Stimulated activated CD4-positive, alpha-beta T cell treated with anti-CD3 and anti-CD28 coated beads, Interleukin-4, amount 100 ng/mL, for 48 hours (primary cell): Measurements from ENCODE around the gene ORAI3.
A peak's percentile ranks its signal among the peaks of the same experiment; 100 is the strongest.
"Not testable (repeated sequence)": the region's sequence is repeated elsewhere in the genome, so short reads cannot be mapped to it uniquely, and the experiment has no call there.

Experiments used
- DNase-seq, 2 donors: peaks; one replicate each; pipeline ENCODE4 v3.0.0-alpha.2; 2020; ENCODE audit warnings: low read depth in 2 of 2

ORAI3 gene

DNA sequence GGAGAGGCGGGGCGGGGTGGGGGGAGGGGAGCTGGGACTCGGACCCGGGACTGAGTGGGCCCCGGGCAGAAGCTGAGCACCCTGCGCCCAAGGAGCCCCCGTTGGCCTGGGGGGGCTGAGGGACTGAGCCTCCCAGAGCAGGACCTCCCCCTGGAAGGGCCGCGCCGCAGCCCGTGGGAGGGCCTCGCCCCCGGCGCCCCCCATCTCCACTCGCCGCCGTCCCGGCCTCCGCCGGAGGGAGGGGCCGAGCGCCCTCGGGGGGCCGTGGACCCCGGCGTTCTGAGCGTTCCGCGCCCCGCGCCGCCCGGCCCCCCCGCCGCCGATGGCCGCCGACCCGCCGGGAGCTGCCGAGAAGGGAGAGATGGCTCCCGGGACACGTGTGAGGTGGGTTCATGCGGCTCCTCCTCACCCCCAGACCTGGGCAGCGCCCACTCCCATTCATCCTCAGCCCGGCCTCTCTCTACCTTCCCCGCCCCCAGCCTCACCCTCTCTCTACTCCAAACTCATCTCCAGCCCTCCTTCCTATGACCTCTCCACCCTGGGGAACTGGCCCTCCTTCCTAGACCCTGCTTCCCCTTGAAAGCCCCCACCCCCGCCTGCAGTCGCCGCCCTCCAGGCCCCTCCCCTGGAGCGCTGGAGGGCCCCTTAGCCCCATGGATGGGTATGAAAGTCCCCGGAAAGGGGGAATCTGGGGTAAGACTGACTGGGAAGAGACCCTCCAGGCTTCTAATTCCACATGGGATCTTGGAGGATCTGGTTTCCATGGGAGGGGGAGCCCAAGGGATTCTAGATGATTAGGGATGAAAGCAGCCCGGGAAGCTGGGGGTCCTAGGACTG, 24.6 kb upstream of the ORAI3 start:
- no peak for DNase-seq

DNA sequence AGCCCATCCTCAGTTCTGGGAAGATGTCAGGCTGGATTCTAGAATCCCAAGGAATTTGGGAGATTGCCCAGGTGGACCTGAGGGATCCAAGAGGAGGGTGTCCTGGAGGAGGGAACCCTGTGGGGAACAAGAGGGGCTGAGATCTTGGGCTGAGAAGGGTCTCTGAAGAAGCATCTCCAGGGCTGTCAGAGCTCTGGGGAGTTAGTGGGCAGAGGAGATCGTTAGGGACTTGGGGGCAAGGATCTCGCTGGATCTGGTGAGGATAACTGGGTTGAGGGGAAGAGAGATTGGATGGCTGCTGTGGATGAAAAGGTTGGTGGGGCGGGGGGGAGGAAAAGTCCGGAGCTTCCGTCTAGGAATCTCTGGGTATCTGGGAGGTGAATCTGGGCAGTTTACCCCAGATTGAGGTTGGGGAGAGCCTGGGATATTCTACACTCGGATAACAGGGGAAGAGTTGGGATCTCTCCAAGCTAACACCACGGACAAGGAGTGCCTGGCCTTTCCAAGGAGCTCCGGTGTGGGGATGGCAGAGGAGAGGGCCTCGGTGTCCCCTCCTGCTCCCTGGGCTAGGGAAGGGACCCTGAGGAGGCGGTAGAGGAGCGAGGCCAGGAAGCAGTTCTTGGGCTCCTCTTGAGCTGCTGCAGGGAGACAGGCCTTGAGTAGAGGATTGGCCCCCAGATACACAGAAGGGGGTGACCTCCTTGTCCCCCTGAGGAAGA, 23.8 kb upstream of the ORAI3 start:
- no peak for DNase-seq

DNA sequence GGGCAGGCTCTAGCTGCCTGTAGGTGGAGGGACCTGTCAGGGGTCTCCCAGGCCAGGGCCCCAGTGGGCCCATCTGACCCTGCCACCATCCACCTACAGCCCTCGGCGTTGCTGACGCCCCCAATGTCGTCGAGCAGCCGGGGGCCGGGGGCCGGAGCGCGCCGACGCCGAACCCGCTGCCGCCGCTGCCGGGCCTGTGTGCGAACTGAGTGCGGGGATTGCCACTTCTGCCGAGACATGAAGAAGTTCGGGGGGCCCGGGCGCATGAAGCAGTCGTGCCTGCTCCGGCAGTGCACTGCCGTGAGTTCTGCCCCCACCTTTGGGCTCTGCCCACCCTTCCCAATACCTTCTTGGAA, 23.3 kb upstream of the ORAI3 start:
- no peak for DNase-seq

DNA sequence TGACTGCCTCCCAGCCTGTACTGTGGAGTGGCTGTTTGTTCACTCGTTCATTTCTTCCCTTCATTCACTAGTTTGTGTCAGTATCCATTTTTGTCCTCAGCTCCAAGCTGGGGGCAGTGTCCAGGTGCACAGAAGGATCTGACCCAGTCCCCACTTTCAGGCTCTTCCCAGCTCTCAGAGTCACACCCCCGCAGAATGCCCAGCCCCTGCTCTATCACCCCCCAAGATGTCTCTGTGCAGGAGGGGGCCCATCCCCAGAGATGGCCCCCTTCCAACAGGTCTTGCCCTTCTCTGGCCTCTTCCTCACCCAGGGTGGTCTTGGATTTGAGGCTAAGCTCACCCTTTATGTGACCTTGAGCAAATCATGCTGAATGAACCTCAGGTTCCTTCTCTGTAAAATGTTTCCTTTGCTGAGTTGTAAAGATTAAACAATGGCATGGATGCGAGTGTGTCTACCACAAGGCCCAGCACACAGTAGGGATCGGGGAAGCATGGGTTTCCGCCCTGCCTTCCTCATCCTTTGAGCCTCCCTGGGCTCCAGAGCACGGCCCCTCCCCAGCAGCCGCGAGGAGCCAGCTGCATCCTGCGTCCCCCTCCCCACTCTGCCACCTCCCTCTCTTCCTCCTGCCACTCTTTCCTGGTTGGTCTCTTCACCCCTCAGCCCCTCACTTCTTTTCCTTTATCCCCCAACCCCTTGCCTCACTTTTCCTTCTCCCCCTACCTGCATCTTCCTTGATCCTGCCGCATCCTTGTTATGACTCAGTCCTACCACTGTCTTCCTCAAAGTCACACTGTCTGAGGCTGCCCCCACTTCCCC, 22.7 kb upstream of the ORAI3 start:
- no peak for DNase-seq

DNA sequence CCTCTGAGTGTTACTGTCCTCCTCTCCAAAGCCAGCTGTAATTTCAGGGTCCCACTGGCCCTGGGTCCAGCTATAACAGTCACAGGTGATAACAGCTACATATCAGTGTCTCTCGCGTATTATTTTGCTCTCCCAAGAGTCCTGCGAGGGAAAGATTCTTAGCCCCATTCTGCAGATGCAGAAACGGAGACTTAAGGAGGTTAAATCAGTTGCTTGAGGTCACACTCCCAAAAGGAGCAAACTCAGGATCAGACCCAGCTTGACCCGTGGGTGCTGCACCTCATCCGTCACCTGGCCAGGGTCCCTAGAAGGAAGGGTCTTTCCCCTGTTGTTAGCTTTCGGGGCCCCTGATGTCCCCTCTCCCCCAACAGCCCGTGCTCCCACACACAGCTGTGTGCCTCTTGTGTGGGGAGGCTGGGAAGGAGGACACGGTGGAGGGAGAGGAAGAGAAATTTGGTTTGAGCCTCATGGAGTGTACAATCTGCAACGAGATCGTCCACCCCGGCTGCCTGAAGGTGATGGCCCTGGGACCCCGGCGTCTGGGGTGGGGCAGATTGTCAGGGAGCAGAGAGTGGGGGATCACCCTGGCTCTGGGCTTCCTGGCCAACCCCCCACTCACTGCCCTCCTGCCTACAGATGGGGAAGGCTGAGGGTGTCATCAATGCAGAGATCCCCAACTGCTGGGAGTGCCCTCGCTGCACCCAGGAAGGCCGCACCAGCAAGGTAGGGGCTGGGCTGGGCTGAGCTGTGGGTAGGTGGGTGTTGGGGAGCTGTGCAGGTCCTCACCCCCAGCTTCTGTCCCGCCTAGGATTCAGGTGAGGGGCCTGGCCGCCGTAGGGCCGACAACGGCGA, 21.7 kb upstream of the ORAI3 start:
- no peak for DNase-seq

DNA sequence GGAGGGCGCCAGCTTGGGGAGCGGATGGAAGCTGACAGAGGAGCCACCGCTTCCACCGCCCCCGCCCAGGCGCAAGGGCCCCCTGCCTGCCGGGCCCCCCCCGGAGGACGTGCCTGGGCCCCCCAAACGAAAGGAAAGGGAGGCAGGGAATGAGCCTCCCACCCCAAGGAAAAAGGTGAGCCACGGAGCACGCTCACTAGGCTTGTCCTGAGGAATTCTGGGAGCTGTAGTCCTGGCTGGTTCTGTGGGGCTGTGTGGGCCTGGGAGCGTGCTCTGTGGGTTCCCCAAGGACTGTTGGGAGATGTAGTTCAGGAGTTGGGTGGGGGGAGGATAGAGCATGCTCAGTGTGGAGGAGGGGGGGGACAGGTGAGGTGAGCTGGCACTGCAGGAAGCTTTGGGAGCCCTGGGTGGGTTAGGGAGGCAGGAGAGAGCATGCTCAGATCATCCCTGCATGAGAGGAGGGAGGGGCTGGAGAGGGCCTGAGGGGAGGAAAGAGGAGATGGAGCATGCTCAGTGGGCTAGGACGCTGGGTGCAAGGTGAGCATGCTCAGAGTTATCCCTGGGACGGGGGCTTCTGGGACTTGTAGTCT, 21.0 kb upstream of the ORAI3 start:
- peak in 1 of 2 donors; percentile 19 for DNase-seq

DNA sequence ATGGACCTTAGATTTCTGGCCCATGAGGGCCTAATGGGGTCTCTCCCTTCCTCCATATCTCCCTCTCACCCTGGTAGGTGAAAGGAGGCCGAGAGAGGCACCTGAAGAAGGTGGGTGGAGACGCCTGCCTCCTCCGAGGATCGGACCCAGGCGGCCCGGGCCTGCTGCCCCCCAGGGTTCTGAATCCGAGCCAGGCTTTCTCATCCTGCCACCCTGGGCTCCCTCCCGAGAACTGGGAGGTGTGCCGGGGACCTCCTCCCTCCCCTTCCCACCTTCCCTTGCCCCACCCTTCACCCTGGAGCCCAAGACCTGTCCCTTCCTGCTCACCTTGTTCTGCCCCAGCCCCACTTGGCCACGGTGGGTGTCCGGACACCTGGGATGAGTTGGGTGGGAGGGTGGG, 20.5 kb upstream of the ORAI3 start:
- DNase-seq, result no peak

DNA sequence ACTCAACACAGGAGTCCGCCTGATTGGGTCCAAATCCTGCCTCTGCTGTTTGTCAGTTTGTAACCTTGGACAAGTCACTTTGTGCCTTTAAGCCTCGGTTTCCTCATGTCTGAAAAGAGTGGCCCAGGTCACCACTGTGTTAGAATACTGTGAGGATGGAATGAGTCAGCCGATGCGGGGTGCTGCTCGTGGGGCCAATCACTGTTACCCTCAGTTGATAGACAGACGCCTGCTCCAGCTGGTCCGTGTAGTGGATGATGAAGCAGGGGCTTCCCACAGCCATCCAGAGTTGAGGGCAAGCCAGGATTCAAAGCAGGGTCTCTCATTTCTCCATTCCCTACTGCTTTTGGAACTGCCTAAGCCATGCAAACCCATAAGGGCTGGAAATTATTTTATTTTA, 19.7 kb upstream of the ORAI3 start:
- DNase-seq, result no peak

DNA sequence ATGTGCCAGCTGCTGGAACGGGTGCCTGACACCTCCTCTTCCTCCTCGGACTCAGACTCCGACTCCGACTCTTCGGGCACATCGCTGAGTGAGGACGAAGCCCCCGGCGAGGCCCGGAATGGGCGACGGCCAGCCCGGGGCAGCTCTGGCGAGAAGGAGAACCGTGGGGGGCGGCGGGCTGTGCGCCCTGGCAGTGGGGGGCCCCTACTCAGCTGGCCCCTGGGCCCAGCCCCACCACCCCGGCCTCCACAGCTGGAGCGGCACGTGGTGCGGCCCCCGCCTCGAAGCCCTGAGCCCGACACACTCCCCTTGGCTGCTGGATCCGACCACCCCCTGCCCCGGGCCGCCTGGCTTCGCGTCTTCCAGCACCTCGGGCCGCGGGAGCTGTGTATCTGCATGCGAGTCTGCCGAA, 18.7 kb upstream of the ORAI3 start:
- DNase-seq, result no peak

DNA sequence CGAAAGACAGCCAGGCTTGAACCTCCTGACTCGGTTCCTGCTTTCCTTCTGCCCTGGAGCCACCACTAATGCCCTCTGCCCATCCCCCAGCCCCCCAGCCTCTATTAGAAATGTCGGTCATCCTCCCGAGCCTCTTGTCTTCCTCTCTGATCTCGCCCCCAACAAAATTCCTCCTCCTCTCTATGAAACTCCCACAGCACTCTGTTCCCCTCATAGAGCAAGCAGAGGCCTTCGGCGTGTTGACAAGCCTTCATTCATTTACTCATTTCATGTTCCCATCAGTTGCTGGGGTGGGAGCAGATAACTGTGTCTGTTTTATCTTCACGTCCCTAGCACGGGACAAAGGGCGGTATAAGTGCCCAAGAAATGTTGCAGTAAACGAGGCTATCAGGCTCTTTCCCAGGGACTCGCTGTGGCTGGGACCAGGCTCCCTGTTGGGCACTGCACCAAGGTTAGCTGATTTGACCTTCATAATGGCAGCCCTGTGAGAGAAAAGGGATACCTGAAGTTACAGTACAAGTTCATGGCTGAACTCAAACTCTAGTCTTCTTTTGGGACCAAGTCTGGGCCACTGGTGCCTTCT, 17.7 kb upstream of the ORAI3 start:
- DNase-seq, result no peak

DNA sequence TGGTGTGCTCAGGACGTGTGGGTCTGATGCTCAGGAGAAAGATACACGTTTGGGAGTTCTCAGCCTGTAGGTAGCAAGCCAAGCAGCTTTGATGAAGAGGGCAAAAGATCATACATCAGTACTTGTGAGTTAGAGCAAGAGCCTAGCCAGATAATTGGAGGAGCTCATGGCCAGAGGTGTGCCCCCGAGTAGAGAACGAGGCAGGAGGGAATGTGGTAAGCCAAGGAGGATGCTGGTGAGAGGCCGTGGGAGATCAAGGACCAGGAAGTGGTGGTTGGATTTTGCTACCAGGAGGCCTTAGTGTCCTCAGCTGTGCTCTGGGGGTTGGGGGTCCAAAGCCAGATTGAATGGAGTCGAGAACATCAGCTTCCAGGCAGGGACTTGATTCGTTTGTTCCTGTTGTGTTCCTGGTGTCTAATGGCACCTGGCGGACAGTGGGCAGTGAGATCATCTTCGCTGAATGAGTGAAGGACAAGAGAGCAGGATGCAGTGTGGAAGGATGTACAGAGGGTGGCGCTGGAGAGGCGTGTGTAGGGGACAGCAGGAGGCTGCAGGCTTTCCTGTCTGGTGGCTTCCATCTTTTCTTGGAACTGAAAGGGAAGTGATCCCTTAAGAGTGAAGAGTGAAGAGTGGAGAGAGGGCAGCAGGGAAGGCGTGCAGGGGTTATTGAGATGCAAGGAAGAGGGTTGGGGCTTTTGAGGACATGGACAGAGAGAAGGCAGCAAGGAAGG, 13.9 kb upstream of the ORAI3 start:
- no peak for DNase-seq

DNA sequence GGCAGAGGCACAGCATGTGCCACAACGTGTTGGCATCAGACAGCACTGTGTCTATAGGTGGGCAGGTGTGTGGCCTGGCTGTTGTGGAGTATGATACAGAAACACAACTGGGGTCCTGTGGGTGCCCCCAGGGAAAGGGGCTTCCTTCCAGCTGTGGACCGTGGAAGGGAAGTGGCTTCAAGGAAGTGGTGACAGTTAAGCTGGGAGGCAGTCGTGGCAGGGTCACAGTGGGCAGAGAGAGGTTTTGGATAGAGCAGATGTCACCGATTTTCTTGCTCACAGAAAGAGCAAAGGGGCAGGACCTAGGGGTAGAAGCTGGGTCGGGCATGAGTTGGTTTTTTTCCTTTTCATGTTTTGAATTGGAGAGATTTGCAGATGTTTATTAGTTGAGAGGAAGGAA, 11.2 kb upstream of the ORAI3 start:
- DNase-seq, result no peak

DNA sequence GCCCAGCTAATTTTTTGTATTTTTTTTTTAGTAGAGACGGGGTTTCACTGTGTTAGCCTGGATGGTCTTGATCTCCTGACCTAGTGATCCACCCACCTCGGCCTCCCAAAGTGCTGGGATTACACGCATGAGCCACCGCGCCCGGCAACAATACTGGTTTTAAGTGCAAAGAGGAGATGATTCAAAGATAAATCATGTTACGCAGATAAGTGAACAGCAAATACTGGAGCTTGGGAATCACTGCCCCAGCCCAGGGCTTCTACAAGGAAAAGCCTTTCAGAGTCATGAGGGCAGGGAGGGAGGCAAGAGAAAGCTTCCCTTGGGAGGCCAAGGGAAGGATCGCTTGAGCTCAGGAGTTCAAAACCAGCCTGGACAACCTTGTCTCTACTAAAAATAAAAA, 9.3 kb upstream of the ORAI3 start:
- not testable (repeated sequence) for DNase-seq

DNA sequence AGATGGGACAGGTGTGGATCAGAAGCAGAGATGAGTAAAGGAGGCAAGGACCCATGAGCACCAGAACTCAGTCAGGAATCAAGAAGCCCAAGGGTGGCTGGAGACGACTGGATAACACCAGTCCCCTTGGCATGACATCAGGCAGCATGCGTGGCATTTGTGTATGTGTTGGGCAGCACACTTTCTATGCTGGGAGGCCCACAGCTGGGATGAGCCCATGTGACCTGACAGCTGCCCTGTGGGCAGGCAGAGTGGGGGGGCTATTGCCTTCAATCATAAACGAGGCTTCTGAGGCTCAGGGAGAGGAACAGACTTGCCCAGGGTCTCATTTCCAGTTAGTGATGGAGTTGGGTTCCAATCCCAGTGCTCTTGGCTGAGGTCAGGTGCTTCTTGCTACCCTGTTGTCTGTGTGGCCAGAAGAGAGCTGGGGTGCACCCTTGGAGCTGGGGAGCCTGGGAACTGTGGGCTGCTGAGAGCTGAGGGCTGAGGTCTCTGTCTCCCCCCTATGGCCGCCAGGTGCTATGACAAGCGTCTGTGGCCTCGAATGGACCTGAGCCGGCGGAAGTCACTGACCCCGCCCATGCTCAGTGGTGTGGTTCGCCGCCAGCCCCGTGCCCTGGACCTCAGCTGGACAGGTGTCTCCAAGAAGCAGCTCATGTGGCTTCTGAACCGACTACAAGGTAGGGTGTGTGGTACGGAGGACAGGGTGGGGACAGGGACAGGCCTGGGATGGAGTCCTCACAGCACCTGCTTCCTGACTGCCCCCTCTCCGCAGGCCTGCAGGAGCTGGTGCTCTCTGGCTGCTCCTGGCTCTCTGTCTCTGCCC, 7.1 kb upstream of the ORAI3 start:
- no peak for DNase-seq

DNA sequence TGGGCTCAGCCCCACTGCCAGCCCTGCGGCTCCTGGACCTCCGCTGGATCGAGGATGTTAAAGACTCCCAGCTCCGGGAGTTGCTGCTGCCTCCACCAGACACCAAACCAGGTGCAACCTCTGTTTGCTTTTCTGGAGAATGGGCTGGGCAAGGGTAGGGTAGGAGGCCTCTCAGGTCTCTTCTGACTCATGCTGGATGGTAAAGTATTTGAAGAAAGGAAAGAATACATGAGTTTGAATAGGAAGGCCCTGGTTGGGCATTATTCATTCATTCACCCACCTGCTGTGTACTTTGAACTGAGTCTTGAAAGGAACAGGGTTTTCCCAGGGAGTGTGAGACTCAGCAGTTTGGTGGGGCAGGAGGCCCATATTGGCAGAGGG, 6.5 kb upstream of the ORAI3 start:
- no peak for DNase-seq

DNA sequence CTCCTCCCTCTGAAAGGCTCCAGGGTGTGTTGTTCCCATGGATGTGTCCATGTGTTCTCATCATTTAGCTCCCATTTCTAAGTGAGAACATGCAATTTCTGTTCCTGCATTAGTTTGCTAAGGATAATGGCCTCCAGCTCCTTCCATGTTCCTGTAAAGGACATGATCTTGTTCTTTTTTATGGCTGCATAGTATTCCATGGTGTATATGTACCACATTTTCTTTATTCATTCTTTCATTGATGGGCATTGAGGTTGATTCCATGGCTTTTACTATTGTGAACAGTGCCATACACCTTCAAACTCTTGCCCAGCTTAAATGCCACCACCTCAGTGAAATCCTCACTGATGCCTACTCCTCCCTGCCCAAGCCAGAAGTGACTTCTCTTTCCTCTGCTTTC, 4.5 kb upstream of the ORAI3 start:
- DNase-seq, result no peak

DNA sequence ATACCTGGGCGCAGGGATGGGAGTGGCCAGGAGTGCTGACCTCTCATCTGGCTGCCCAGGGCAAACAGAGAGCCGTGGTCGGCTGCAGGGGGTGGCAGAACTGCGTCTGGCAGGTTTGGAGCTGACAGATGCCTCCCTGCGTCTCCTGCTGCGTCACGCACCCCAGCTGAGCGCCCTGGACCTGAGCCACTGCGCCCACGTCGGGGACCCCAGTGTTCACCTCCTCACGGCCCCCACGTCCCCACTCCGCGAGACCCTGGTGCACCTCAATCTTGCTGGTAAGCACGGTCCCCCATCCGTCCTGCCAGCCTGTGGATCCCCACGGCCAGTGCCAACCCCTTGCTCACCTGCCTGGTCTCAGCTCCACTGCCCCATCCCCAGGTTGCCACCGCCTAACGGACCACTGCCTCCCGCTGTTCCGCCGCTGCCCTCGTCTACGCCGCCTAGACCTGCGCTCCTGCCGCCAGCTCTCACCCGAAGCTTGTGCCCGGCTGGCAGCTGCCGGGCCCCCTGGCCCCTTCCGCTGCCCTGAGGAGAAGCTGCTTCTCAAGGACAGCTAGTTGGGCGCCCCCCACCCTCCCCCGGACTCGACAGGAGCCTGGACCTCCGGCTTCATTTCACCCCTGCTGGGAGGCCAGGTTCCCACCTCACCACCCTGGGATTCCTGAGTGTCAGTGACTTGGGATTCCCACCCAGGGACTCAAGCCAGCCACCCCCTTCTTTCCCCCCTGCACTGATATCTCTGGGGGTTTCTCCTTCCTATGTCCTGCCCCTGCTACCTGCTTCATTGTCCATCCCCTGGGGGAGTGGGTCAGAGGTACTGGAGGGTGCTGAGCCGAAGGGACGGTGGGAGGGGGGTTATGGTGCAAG, 2.0 kb upstream of the ORAI3 start:
- no peak for DNase-seq

DNA sequence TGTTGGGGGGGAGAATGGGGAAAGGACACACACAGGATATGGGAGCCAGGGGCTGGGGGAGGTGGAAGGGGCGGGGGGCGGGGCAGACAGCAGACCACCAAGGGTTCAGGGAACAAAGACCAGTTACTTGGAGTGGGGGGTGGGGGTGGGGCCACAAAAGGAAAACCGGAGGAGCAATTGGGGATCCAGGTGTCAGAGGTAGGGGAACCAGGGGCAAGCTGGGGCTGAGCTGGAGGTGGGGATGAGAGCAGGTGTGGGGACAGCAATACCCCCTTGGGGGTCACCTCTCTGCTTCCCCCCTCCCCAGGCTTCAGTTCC, 1.4 kb upstream of the ORAI3 start:
- no peak for DNase-seq
